HCT116 (cell line): Measurements from ENCODE around the gene GTF2IRD1.

Experiments
- CTCF ChIP-seq, 3 experiments: fragments of 200-600 bp in 1 of 3; sonication (generic) in 1 of 3; IDR thresholded peaks in 2 of 3; conservative IDR thresholded peaks in 1 of 3; 2 replicates each; pipeline ENCODE4 v1.5.1; 2012 to 2017; ENCODE audit warnings: low read depth in 2 of 3, low read length in 2 of 3, antibody characterized with exemption in 1 of 3, borderline replicate concordance in 1 of 3, control low read depth in 1 of 3, mild to moderate bottlenecking in 1 of 3, mixed read lengths in 1 of 3, mixed run types in 1 of 3, moderate library complexity in 1 of 3; ENCODE audit not compliant: insufficient read depth in 1 of 3
- MAX ChIP-seq: IDR thresholded peaks from 2 replicates; pipeline ENCODE4 v1.6.1; 2012
- ZNF274 ChIP-seq: fragments of 200-500 bp; sonication (Bioruptor generic); IDR thresholded peaks from 2 replicates; pipeline ENCODE4 v1.6.1; 2014; ENCODE audit warnings: mild to moderate bottlenecking, low read depth, low read length, inconsistent platforms

- TF ChIP-seq MAX (no peak), CTCF (IDR thresholded peaks at IDR 0.05 in 2 of 3, conservative IDR thresholded peaks at IDR 0.05 in 1 of 3; ENCODE audit: borderline replicate concordance in 1 of 3, insufficient read depth in 1 of 3, low read depth in 2 of 3, low read length in 2 of 3) (no peak), ZNF274 (no peak)
Measured at GRCh38 chr7:74561898-74562613, 108.3 kb downstream of the GTF2IRD1 start.
